22Rv1 (cell line): Measurements from ENCODE around the gene LRRC45.

Experiments used
- ZFX ChIP-seq: fragments of 450-650 bp; IDR thresholded peaks from 2 replicates; pipeline ENCODE4 v1.6.1; 2017; ENCODE audit warnings: antibody characterized with exemption, borderline replicate concordance
- TF ChIP-seq, protein P1 (sequence below): fragments of 450-650 bp; IDR thresholded peaks from 2 replicates; pipeline ENCODE4 v1.5.1; 2017; ENCODE audit warnings: mild to moderate bottlenecking

DNA sequence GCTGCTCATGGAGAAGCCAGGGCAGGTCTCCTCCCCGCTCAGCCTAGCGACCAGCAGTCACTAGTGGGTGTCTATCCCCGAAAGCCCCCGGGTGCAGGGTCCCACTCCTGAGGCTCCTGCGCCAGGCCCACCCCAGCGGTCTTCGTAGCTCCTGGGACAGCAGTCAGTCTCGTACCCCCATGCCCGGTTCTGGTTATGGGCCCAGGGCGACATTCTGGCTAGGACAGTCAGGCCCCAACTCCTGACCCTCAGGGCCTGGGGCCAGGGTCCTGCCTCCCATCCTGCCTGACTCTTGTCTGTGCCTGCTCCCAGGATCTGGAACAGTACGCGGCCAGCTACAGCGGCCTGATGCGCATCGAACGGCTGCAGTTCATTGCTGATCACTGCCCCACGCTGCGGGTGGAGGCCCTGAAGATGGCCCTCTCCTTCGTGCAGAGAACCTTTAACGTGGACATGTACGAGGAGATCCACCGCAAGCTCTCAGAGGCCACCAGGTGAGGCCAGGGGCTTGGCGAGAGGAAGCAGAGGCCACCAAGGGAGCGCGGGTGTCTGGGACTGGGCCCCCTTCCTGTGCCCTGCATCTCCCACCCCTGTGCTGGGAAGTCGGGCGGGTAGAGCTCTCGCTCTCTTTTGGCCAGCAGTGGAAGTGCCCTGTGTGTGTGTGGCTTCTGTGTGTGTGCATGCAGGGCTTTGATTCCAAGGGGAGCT lies 30.6 kb downstream of the LRRC45 start:
- TF ChIP-seq, protein P1, sequence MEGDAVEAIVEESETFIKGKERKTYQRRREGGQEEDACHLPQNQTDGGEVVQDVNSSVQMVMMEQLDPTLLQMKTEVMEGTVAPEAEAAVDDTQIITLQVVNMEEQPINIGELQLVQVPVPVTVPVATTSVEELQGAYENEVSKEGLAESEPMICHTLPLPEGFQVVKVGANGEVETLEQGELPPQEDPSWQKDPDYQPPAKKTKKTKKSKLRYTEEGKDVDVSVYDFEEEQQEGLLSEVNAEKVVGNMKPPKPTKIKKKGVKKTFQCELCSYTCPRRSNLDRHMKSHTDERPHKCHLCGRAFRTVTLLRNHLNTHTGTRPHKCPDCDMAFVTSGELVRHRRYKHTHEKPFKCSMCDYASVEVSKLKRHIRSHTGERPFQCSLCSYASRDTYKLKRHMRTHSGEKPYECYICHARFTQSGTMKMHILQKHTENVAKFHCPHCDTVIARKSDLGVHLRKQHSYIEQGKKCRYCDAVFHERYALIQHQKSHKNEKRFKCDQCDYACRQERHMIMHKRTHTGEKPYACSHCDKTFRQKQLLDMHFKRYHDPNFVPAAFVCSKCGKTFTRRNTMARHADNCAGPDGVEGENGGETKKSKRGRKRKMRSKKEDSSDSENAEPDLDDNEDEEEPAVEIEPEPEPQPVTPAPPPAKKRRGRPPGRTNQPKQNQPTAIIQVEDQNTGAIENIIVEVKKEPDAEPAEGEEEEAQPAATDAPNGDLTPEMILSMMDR, result no peak
- TF ChIP-seq ZFX, result no peak
